Right lobe of liver (tissue), 4 donors: ENCODE data around the gene NUDT11.

ENCODE experiments used
- CTCF ChIP-seq, 4 donors: fragments of 200-600 bp in 3 of 4; fragments of 450-650 bp in 1 of 4; IDR thresholded peaks; one replicate each; pipeline versions ENCODE4 v1.5.1 to v1.8.0; 2016 to 2022; ENCODE audit warnings: antibody characterized with exemption in 4 of 4, mild to moderate bottlenecking in 2 of 4
- POLR2A ChIP-seq: fragments of 450-650 bp; IDR thresholded peaks from one replicate; pipeline ENCODE4 v1.6.1; 2017; ENCODE audit warnings: antibody characterized with exemption, mild to moderate bottlenecking
- donor health status: DM: no; HTN: no; CAD: no.
- donor health status: DM: no; HTN: no; CAD: no.
- donor health status: DM: no; HTN: yes; CAD: no.

GRCh38 chrX:51494409-51494808, 2.0 kb downstream of the NUDT11 start:
- TF ChIP-seq CTCF (IDR thresholded peaks at IDR 0.05) (peak in 3 of 4 donors; percentile 6 to 21 (median 13)), POLR2A (no peak)
